CD14-positive monocyte (primary cell): ENCODE data around the gene CACNB2. TPM values are rescaled to one million over a fixed set of nuclear protein-coding genes. Genes with fewer than 3 reads are reported as not detected.

Experiments
- DNase-seq, 3 donors: peaks; one replicate each; pipeline ENCODE4 v3.0.0-alpha.2; 2011 to 2022
- H2AFZ ChIP-seq: 2 replicates; pipeline ENCODE4 v1.6.0; 2012; ENCODE audit warnings: mild to moderate bottlenecking, low read depth, low read length, inconsistent platforms; ENCODE audit not compliant: insufficient read depth, poor library complexity, severe bottlenecking
- H3K27ac ChIP-seq, 2 donors: 1 replicate in 1 of 2; 2 replicates in 1 of 2; pipeline ENCODE4 v1.5.1; 2012 to 2013; ENCODE audit warnings: low read length in 2 of 2, control low read depth in 1 of 2, inconsistent platforms in 1 of 2, low read depth in 1 of 2, mild to moderate bottlenecking in 1 of 2
- H3K27me3 ChIP-seq, 2 donors: one replicate each; pipeline versions ENCODE4 v1.6.0 to v1.6.1; 2011 to 2013; ENCODE audit warnings: low read length in 2 of 2; ENCODE audit not compliant: control insufficient read depth in 2 of 2, insufficient read depth in 2 of 2
- H3K36me3 ChIP-seq, 2 donors: replicated peaks in 1 of 2; 1 replicate in 1 of 2; 2 replicates in 1 of 2; pipeline versions ENCODE4 v1.5.1 to v1.6.1; 2012 to 2013; ENCODE audit warnings: low read length in 2 of 2, control low read depth in 1 of 2, inconsistent platforms in 1 of 2, mild to moderate bottlenecking in 1 of 2; ENCODE audit not compliant: insufficient read depth in 2 of 2, control insufficient read depth in 1 of 2
- H3K4me1 ChIP-seq, 2 donors: 1 replicate in 1 of 2; 2 replicates in 1 of 2; pipeline versions ENCODE4 v1.5.1 to v1.6.1; 2012 to 2013; ENCODE audit warnings: low read length in 2 of 2, control low read depth in 1 of 2, inconsistent platforms in 1 of 2, mild to moderate bottlenecking in 1 of 2, moderate library complexity in 1 of 2; ENCODE audit not compliant: insufficient read depth in 2 of 2, control insufficient read depth in 1 of 2
- H3K4me2 ChIP-seq: replicated peaks from 2 replicates; pipeline ENCODE3; 2012; ENCODE audit warnings: low read length, moderate library complexity, mild to moderate bottlenecking; ENCODE audit not compliant: poor library complexity, severe bottlenecking; ENCODE audit errors: extremely low read depth
- H3K4me3 ChIP-seq, 3 experiments: fragments of 200-600 bp in 1 of 3; sonication (generic) in 1 of 3; replicated peaks in 1 of 3; 1 replicate in 2 of 3; 2 replicates in 1 of 3; pipeline ENCODE4 v1.5.1; 2011 to 2013; ENCODE audit warnings: low read length in 3 of 3, mild to moderate bottlenecking in 3 of 3, control low read depth in 2 of 3, low read depth in 2 of 3, inconsistent platforms in 1 of 3, moderate library complexity in 1 of 3
- H3K79me2 ChIP-seq: 2 replicates; pipeline ENCODE4 v1.6.0; 2012; ENCODE audit warnings: mild to moderate bottlenecking, control low read depth, inconsistent platforms, low read length, moderate library complexity; ENCODE audit not compliant: insufficient read depth
- H3K9ac ChIP-seq: 2 replicates; pipeline ENCODE4 v1.6.0; 2017; ENCODE audit warnings: low read length, mild to moderate bottlenecking; ENCODE audit not compliant: insufficient read depth, poor library complexity, severe bottlenecking
- H3K9me3 ChIP-seq, 2 donors: replicated peaks in 1 of 2; 1 replicate in 1 of 2; 2 replicates in 1 of 2; pipeline versions ENCODE4 v1.5.1 to v1.6.1; 2012 to 2013; ENCODE audit warnings: low read length in 2 of 2, control low read depth in 1 of 2; ENCODE audit not compliant: control insufficient read depth in 1 of 2, insufficient read depth in 1 of 2
- H4K20me1 ChIP-seq: 2 replicates; pipeline ENCODE4 v1.6.0; 2012; ENCODE audit warnings: mild to moderate bottlenecking, low read length, control low read depth, moderate library complexity; ENCODE audit not compliant: insufficient read depth
- H3K27ac Mint-ChIP-seq, 7 donors: one replicate each; pipeline ENCODE4 v1.8.0; 2020; ENCODE audit warnings: mild to moderate bottlenecking in 7 of 7, mixed read lengths in 7 of 7, moderate library complexity in 6 of 7, inconsistent platforms in 2 of 7
- H3K27me3 Mint-ChIP-seq, 3 donors: one replicate each; pipeline ENCODE4 v1.8.0; 2021 to 2022; ENCODE audit warnings: low read depth in 3 of 3, mild to moderate bottlenecking in 3 of 3, mixed read lengths in 3 of 3, moderate library complexity in 3 of 3, inconsistent platforms in 1 of 3
- H3K36me3 Mint-ChIP-seq, 2 donors: one replicate each; pipeline ENCODE4 v1.8.0; 2020; ENCODE audit warnings: mixed read lengths in 2 of 2, inconsistent platforms in 1 of 2, mild to moderate bottlenecking in 1 of 2
- H3K4me1 Mint-ChIP-seq: one replicate; pipeline ENCODE4 v1.8.0; 2020; ENCODE audit warnings: mild to moderate bottlenecking, mixed read lengths
- H3K4me3 Mint-ChIP-seq, 2 donors: one replicate each; pipeline ENCODE4 v1.8.0; 2020; ENCODE audit warnings: mild to moderate bottlenecking in 2 of 2, mixed read lengths in 2 of 2, moderate library complexity in 1 of 2
- H3K9me3 Mint-ChIP-seq, 7 donors: one replicate each; pipeline ENCODE4 v1.8.0; 2020 to 2022; ENCODE audit warnings: mixed read lengths in 7 of 7, mild to moderate bottlenecking in 6 of 7, moderate library complexity in 6 of 7, inconsistent platforms in 2 of 7
- CTCF ChIP-seq: fragments of 200-600 bp; IDR thresholded peaks from one replicate; pipeline ENCODE4 v1.8.0; 2022; ENCODE audit warnings: antibody characterized with exemption, mild to moderate bottlenecking
- WGBS: methylation state at CpG from one replicate; pipeline ENCODE4 v1.1.5; 2013; ENCODE audit warnings: missing lambda C conversion rate; ENCODE audit not compliant: insufficient coverage; 5-methylcytosine and 5-hydroxymethylcytosine counted together
- intact Hi-C, 2 donors: fragments of 100-400 bp; cut with micrococcal nuclease; formaldehyde crosslinking; loops; one replicate each; pipeline versions ENCODE4 v1.15.0 to v1.15.1; 2023
- polyA plus RNA-seq, 3 donors: library from polyadenylated mRNA; depleted of rRNA in 1 of 3; unstranded in 2 of 3; stranded (reverse) in 1 of 3; fragments of 300-500 nt in 2 of 3; fragments of >200 nt in 1 of 3; fragmentation: Illumina TruSeq in 2 of 3; gene quantifications; 1 replicate in 2 of 3; 2 replicates in 1 of 3; pipeline ENCODE4 v1.2.3, GENCODE V29; 2012 to 2021

Gene CACNB2
- polyA plus RNA-seq, 3 donors: 0.05 TPM; not detected in 2

GRCh38 chr10:18333621-18334020 lies 193.4 kb downstream of the CACNB2 start:
- intact Hi-C loops: no loop called here
- H3K4me1 ChIP-seq: no peaks in the 10 kb centered on the region
- H3K27me3 ChIP-seq: no peaks in the 10 kb centered on the region
- H3K4me2 ChIP-seq: no peak overlapping the region
- H3K9me3 ChIP-seq: no peaks in the 10 kb centered on the region
- peaks cover 8% of the 10 kb centered on the region for H3K4me1 Mint-ChIP-seq
- TF ChIP-seq CTCF: no peak
- H3K4me3 ChIP-seq: no peak overlapping the region
- H3K36me3 ChIP-seq: no peaks in the 10 kb centered on the region
- H3K9me3 Mint-ChIP-seq: peaks cover 0 to 3% (median 0%) of the 10 kb centered on the region in 7 donors
- H3K36me3 Mint-ChIP-seq: no peaks in the 10 kb centered on the region
- H3K27ac Mint-ChIP-seq: no peak overlapping the region
- H3K27me3 Mint-ChIP-seq: peaks cover 0 to 4% (median 0%) of the 10 kb centered on the region in 3 donors
- H3K27ac ChIP-seq: no peak overlapping the region
- H3K9ac ChIP-seq: no peak overlapping the region
- H3K4me3 Mint-ChIP-seq: no peak overlapping the region
- no peak overlapping the region for H2AFZ ChIP-seq
- 100% methylated on average over 2 of the region's 5 CpGs for WGBS
- H3K79me2 ChIP-seq: no peaks in the 10 kb centered on the region
- no peaks in the 10 kb centered on the region for H4K20me1 ChIP-seq
- DNase-seq: no peak

GRCh38 chr10:18334116-18334867 lies 194.1 kb downstream of the CACNB2 start:
- Mint-ChIP-seq H3K36me3 (no peaks in the 10 kb centered on the region), H3K9me3 (peaks cover 0 to 3% (median 0%) of the 10 kb centered on the region in 7 donors), H3K4me1 (peaks cover 8% of the 10 kb centered on the region), H3K27ac (no peak overlapping the region), H3K27me3 (peaks cover 0 to 4% (median 2%) of the 10 kb centered on the region in 3 donors), H3K4me3 (no peak overlapping the region)
- Histone ChIP-seq H3K79me2 (no peaks in the 10 kb centered on the region), H3K4me1 (no peaks in the 10 kb centered on the region), H3K9me3 (no peaks in the 10 kb centered on the region), H3K27ac (no peak overlapping the region), H4K20me1 (no peaks in the 10 kb centered on the region), H3K27me3 (no peaks in the 10 kb centered on the region), H3K4me2 (no peak overlapping the region), H3K9ac (no peak overlapping the region), H3K4me3 (no peak overlapping the region), H2AFZ (no peak overlapping the region), H3K36me3 (no peaks in the 10 kb centered on the region)
- TF ChIP-seq CTCF: no peak
- intact Hi-C loops: no loop called here
- no peak for DNase-seq
- 80% methylated on average over 5 of the region's 8 CpGs for WGBS
